HG02678 (cell line): ENCODE measurements around the gene RHO.
"Not testable (repeated sequence)": the region's sequence is repeated elsewhere in the genome, so short reads cannot be mapped to it uniquely, and the experiment has no call there.

Experiments
- ATAC-seq: cut with Tn5 transposase; IDR thresholded peaks from one replicate; pipeline ENCODE4 v1.9.1; 2021; ENCODE audit warnings: mild to moderate bottlenecking, moderate library complexity; ENCODE audit not compliant: unreplicated experiment

The RHO gene

DNA sequence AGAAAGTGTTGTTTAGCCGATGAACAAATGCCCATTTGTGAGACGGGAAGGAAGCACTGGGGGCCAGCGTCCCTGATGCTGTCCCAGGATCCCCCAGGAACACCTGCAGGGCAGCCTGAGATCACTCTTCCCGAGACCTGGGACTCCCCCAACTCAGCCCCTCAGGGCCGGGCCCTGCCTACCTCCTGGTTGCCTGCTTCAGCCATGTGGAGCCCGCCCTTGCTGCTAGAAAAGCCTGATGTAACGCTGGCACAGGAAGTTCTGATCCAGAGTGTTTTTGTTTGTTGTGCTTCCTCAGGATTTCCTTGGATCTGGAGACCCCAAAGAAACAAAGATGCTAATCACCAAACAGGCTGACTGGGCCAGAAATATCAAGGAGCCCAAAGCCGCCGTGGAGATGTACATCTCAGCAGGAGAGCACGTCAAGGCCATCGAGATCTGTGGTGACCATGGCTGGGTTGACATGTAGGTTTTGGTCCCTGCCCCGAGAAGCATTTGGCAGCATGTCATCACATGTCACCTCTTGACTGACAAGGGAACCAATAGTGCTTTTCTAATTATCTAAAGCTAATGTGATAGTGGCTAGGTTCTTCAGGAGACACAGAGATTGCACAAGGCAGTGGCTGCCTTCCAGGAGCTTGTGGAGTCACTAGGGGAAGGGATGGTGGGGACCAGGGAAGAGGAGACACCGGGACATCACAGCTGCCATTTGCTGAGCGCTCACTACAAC, 28.7 kb upstream of the RHO start:
- not testable (repeated sequence) for ATAC-seq

DNA sequence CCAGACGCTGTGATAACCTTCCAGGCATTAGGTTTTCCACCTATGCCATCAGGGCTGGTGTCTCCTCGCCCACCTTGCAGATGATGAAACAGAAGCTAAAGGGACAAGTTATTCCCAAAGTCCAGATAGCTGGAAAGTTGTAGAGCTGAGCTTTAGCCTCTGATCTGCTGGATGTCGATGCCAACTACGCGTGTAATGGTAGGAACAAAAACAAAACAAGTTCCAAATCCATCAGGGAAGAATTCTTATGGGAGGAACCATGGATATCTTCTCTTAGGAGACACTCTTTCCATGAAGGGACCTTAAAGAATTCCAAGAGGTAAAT, 28.1 kb upstream of the RHO start:
- no peak for ATAC-seq

DNA sequence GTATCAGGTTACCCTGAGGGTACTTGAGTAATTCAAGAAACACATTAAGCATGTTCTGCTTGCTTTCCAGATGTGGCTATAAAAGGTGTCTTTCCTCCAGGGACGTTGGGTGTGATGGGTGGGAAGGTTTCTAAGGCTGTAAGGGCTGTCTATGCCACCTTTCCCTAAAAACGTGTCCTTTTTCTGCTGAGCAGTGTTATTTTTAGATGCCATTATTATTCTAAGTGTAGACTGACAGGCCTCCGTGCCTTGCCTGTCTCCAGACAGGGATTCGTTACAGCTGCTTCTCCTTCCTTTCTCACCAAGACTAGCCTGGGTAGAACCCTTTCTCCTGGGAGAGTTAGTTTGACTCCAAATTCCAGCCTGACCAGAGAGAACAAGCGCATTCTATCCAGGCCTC, 26.8 kb upstream of the RHO start:
- ATAC-seq: no peak

DNA sequence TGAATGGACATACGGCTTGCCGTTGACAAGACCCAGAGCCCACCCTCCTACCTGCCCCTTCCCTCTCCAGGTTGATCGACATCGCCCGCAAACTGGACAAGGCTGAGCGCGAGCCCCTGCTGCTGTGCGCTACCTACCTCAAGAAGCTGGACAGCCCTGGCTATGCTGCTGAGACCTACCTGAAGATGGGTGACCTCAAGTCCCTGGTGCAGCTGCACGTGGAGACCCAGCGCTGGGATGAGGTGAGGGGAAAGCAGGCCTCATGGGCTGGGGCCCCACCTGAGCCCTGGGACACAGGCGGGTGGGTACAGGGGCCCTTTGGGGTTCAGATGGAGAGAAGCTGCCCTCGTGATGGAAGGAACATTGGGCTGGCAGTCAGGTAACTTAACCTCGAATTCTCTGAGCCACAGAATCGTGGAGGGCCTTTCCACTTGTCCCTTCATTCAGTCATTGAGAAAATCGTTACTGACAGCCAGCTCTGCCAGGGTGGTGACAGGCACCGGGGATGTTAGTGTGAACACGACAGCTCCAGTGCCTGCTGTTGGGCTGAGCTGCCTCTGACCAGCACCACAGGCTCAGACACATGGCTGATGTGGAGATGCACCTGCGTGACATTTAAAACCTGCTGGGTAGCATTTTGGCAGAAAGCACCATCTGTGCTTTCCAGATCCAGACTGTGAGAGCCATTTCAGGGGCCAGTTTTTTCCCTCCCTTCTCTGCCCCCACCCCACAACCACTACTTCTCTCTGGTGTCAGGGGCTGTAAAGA, 25.6 kb upstream of the RHO start:
- no peak for ATAC-seq

GRCh38 chr3:129503471-129504291, 24.8 kb upstream of the RHO start:
- ATAC-seq: no peak

- ATAC-seq: no peak
Observed at GRCh38 chr3:129504471-129505100, 23.9 kb upstream of the RHO start.

DNA sequence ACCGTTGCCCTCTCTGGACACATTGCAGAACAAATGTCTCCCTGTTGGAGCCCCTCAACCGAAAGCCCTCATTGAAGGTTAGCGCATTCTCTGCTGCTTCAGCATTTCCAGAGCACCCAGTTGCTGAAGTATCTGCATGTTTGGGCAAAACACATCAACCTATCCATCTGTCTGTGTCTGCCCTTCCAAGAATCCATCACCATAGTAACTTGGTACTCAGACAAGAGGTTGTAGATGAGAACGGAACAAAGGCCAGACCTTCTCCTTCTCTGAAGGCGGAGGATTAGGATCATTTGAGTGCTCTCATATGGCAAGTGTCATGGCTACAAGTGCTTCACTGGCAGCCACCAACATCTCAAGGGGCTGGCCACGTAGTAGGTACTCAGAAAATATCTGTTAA, 23.1 kb upstream of the RHO start:
- no peak for ATAC-seq

- ATAC-seq: no peak
Observed at GRCh38 chr3:129506231-129506742, 22.2 kb upstream of the RHO start.

DNA sequence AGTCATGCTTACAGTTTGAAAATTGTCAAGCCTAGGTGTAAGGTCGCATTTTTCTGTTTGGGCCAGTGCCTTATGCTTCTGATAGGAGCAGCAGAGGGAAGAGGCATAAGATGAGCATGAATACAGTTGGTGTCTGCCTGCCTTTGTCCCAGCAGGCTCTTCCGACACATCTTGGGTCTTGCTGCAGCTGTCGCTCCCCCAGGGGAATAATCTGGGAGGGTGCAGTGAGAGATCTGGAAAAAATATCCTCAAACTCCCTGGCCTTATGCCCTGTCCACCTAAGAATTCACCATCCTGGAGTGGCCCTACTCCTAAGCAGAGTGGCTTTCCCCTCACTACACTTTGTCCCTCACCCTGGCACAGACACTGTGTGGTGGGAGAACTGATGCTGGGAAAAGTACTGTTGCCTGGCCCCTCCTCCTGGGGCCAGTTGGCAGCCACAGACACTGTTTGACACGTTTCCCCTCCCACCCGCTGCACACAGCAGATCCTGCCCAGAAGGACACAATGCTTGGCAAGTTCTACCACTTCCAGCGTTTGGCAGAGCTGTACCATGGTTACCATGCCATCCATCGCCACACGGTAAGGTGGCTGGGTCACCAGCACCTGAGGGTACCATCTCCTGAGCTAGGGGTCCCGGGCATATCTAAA, 21.1 kb upstream of the RHO start:
- no peak for ATAC-seq

DNA sequence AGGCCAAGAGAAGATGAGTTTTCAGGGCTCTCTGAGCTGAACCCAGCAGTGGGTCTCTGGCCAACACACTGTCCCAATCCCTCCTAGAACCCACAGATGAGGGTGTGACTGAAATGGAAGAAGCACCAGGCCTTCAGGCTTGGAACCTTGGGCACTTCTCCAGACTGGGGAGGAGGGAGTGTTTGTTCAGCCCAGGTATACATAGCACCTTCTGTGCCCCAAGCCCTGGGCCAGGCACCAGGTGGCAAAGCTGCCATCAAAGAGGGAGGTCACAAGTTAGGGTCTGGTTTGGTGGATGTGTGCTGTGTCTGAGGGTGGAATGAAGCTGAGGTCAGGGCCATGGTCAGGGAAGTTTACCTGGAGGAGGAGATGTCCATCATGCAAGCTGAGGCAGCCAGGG, 15.8 kb upstream of the RHO start:
- no peak for ATAC-seq

DNA sequence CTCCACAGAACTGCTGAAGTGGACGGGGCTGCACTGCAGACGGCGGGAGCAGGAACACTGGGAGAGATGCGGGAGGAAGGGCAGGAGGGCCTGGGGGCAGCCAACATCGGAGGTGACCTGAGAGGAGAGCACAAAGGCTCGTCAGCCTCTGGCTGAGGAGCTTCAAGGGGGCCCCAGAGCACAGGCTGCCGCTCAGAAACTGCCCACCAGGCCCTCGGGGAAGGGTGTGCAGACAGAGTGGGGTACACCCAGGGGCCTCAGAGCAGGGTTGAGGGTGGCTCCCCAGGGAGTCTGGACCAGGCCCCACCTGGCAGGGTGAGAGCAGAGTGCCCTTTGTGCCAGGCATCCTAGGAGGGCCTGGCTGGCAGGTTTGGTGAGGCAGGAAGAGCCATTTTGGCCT, 14.7 kb upstream of the RHO start:
- ATAC-seq: no peak

GRCh38 chr3:129514110-129514509, 14.3 kb upstream of the RHO start:
- no peak for ATAC-seq

GRCh38 chr3:129514563-129514962, 13.9 kb upstream of the RHO start:
- no peak for ATAC-seq

GRCh38 chr3:129515108-129515820, 13.2 kb upstream of the RHO start:
- not testable (repeated sequence) for ATAC-seq

GRCh38 chr3:129515821-129516432, 12.5 kb upstream of the RHO start:
- ATAC-seq: not testable (repeated sequence)

DNA sequence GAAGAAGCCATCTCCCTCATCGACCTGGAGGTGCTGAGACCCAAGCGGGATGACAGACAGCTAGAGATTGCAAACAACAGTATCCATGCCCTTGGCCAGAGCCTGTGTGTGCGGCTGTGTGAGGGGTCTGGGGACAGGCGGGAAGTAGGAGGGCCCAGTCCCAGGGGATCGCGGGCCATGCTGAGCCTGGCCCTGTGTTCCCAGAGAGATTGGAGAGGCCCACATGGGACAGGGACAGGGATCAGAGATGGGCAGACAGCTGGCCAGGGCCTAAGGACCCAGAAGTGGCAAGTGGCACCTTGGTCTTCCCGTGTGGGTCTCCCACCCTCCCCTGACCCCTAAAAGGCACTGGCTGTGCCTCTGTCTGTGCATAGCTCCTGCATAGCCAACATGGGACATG, 10.9 kb upstream of the RHO start:
- no peak for ATAC-seq

DNA sequence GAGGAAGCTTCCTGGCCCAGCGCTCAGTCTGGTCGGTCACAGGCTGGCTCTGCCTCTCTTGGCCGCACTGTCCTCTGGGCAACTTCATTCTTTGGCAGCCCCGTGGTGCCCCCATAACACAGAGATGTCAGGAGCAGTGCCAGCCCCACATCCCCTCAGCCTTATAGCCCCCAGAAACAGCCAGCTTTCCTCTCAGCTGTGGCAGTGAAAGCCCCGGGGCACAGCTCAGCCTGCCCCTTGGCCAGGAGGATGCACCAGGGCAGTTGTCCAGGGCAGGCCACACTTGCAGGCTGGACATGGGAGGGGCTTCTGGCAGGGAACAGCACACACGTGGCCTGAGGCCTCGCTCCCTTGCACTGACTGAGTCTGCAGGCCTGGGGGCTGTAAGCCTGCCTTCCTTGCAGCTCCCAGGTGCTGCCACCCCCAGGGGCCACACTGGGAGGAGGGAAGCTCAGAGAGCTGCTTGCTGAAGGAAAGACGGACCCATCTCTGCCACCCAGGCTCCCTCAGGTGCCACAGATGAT, 10.3 kb upstream of the RHO start:
- no peak for ATAC-seq

DNA sequence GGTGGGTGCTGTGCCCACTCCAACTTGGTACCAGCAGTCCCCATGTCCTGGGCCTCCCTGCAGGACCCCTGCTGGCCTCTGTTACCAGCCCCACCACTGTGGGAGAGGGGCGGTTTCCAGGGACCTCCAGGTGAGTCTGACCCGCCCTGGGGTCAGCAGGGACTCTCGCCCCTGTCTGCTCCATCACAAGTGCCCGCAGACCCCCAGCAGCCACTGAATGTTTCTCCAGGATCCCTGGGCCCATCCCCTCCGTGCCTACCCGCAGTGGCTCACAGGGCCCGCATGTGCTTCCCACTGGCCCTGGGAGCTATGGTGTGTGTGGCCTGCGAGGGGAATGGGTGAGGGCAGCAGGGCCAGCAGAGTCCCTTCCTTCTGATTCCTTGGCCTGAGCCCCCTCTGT, 9.9 kb upstream of the RHO start:
- no peak for ATAC-seq

DNA sequence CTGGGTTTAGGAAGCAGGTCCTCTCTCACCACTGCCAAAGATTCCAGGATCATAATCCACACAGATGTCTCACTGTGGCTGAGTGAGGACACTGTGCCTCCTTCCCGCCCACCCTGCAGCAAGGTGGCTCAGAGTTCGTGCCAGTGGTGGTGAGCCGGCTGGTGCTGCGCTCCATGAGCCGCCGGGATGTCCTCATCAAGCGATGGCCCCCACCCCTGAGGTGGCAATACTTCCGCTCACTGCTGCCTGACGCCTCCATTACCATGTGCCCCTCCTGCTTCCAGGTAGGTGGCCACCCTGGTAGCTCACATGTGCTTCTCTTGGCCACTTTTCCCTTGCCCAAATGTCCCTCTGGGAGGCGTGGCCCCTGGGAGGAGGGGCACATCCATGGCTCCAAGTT, 9.0 kb upstream of the RHO start:
- ATAC-seq: no peak
